Measurements from ENCODE around the gene IL20RA. TPM values are rescaled to one million over a fixed set of nuclear protein-coding genes. Genes with fewer than 3 reads are reported as not detected.
A peak's percentile ranks its signal among the peaks of the same experiment; 100 is the strongest.
"Not testable (repeated sequence)": the region's sequence is repeated elsewhere in the genome, so short reads cannot be mapped to it uniquely, and the experiment has no call there.

Gene IL20RA
- total RNA-seq, 3 donors from 2014 or later (not counting 1 experiment from before 2014, with no cell fraction given) = not detected

DNA sequence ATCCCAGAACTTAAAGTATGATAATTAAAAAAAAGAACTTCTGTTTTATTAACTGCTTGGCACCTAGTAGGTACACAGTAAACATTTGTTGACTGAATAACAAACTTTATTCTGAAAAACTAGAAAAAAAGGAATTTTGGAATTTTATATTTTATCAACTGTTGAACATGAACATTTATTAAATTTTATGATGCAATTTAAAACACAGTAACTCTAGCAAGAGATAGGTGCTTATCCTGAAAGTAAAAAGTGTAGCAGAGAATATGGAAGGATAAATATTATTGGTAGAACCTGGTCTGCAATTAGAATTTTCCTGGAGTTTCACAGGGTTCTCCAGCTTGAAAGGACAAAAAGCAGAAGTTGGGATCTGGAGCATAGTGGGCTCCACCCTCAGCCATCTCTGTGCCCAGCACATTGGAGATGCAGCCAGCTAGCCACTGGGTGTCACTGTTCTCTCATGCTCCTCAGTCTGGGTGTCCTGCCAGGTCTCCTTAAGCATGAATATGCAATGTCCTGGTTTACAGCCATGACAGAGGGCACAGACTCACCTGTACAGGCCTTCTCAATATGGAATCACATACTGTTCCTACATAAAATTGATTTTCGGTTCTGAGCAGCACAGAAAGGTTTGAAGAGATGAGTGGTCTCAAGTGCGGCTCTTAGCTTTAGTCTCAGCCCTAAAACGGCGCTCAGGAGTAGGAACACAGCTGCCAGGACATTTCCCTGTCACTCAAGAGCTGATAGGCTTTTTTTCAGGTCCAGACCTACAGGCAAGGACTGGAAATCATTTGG lies 31.7 kb upstream of the IL20RA start:
- Mint-ChIP-seq H3K36me3 (no peaks in the 10 kb centered on the region), H3K4me1 (no peaks in the 10 kb centered on the region), H3K9me3 (no peaks in the 10 kb centered on the region), H3K27ac (no peak overlapping the region), H3K27me3 (ENCODE audit: low read depth in 2 of 2) (peaks cover 52% of the 10 kb centered on the region in 2 donors), H3K4me3 (no peak overlapping the region)
- no peaks in the 10 kb centered on the region for H3K4me1 ChIP-seq (ENCODE audit: control insufficient read depth, insufficient read depth, low read length)
- H3K36me3 ChIP-seq (ENCODE audit: control insufficient read depth, insufficient read depth, low read length) = no peaks in the 10 kb centered on the region
- H3K9me3 ChIP-seq (ENCODE audit: control insufficient read depth, insufficient read depth, low read length) = no peaks in the 10 kb centered on the region
- TF ChIP-seq, protein P1, sequence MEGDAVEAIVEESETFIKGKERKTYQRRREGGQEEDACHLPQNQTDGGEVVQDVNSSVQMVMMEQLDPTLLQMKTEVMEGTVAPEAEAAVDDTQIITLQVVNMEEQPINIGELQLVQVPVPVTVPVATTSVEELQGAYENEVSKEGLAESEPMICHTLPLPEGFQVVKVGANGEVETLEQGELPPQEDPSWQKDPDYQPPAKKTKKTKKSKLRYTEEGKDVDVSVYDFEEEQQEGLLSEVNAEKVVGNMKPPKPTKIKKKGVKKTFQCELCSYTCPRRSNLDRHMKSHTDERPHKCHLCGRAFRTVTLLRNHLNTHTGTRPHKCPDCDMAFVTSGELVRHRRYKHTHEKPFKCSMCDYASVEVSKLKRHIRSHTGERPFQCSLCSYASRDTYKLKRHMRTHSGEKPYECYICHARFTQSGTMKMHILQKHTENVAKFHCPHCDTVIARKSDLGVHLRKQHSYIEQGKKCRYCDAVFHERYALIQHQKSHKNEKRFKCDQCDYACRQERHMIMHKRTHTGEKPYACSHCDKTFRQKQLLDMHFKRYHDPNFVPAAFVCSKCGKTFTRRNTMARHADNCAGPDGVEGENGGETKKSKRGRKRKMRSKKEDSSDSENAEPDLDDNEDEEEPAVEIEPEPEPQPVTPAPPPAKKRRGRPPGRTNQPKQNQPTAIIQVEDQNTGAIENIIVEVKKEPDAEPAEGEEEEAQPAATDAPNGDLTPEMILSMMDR (IDR thresholded peaks at IDR 0.05) = peak; percentile 71
- H3K4me3 ChIP-seq (ENCODE audit: low read length) = no peak overlapping the region
- DNase-seq = peak; percentile 42 to 73
- H3K27ac ChIP-seq (ENCODE audit: low read length) = no peak overlapping the region
- intact Hi-C loops (cut with micrococcal nuclease) = loop anchor here (1.0 kb wide), 2 partner anchors 238 to 565 kb away; no protein-coding TSS in a partner anchor
- WGBS (ENCODE audit: insufficient coverage) = 73% methylated on average over 4 of the region's 4 CpGs
- peaks cover 4% of the 10 kb centered on the region for H3K27me3 ChIP-seq (ENCODE audit: control insufficient read depth, insufficient read depth, low read length)
- ATAC-seq = peak; percentile 90 to 100 (median 95)

GRCh38 chr6:137075790-137076189 lies 31.0 kb upstream of the IL20RA start:
- H3K36me3 Mint-ChIP-seq; H3K36me3 ChIP-seq (ENCODE audit: control insufficient read depth, insufficient read depth, low read length); H3K4me3 ChIP-seq (ENCODE audit: low read length); H3K27me3 ChIP-seq (ENCODE audit: control insufficient read depth, insufficient read depth, low read length); DNase-seq; ATAC-seq; H3K27ac ChIP-seq (ENCODE audit: low read length); H3K27ac Mint-ChIP-seq; H3K9me3 ChIP-seq (ENCODE audit: control insufficient read depth, insufficient read depth, low read length); H3K4me1 ChIP-seq (ENCODE audit: control insufficient read depth, insufficient read depth, low read length); H3K9me3 Mint-ChIP-seq; H3K4me3 Mint-ChIP-seq; H3K4me1 Mint-ChIP-seq: not testable (repeated sequence)
- 100% methylated on average over 1 of the region's 3 CpGs for WGBS (ENCODE audit: insufficient coverage)
- H3K27me3 Mint-ChIP-seq (ENCODE audit: low read depth in 2 of 2) = peaks cover 57 to 59% of the 10 kb centered on the region in 2 donors
- intact Hi-C loops (cut with micrococcal nuclease) = loop anchor here (1.0 kb wide), 2 partner anchors 239 to 566 kb away; no protein-coding TSS in a partner anchor

GRCh38 chr6:137070303-137070702 lies 25.5 kb upstream of the IL20RA start:
- H3K4me3 ChIP-seq (ENCODE audit: low read length) = no peak overlapping the region
- intact Hi-C loops (cut with micrococcal nuclease) = no loop called here
- Mint-ChIP-seq H3K27me3 (ENCODE audit: low read depth in 2 of 2) (peaks cover 69 to 80% of the 10 kb centered on the region in 2 donors), H3K9me3 (no peaks in the 10 kb centered on the region), H3K4me3 (no peak overlapping the region), H3K36me3 (no peaks in the 10 kb centered on the region), H3K4me1 (peaks cover 5% of the 10 kb centered on the region in 2 donors), H3K27ac (no peak overlapping the region)
- no peak for DNase-seq
- H3K4me1 ChIP-seq (ENCODE audit: control insufficient read depth, insufficient read depth, low read length) = peaks cover 11% of the 10 kb centered on the region
- ATAC-seq = no peak
- peaks cover 13% of the 10 kb centered on the region for H3K27me3 ChIP-seq (ENCODE audit: control insufficient read depth, insufficient read depth, low read length)
- WGBS (ENCODE audit: insufficient coverage) = 47% methylated on average over 5 of the region's 5 CpGs
- peaks cover 6% of the 10 kb centered on the region for H3K9me3 ChIP-seq (ENCODE audit: control insufficient read depth, insufficient read depth, low read length)
- no peaks in the 10 kb centered on the region for H3K36me3 ChIP-seq (ENCODE audit: control insufficient read depth, insufficient read depth, low read length)
- TF ChIP-seq, protein P1 (IDR thresholded peaks at IDR 0.05) = no peak
- no peak overlapping the region for H3K27ac ChIP-seq (ENCODE audit: low read length)

- no CpG with 5 or more reads among the region's 2 CpGs for WGBS (ENCODE audit: insufficient coverage)
- peaks cover 51 to 52% of the 10 kb centered on the region in 2 donors for H3K27me3 Mint-ChIP-seq (ENCODE audit: low read depth in 2 of 2)
- TF ChIP-seq, protein P1 (IDR thresholded peaks at IDR 0.05) = no peak
Observed at GRCh38 chr6:137067399-137067798, 22.6 kb upstream of the IL20RA start.

More at GRCh38 chr6:137067399-137067798, 22.6 kb upstream of the IL20RA start:
- Histone ChIP-seq H3K36me3 (ENCODE audit: control insufficient read depth, insufficient read depth, low read length) (no peaks in the 10 kb centered on the region), H3K4me1 (ENCODE audit: control insufficient read depth, insufficient read depth, low read length) (peaks cover 11% of the 10 kb centered on the region), H3K4me3 (ENCODE audit: low read length) (no peak overlapping the region), H3K27ac (ENCODE audit: low read length) (no peak overlapping the region), H3K9me3 (ENCODE audit: control insufficient read depth, insufficient read depth, low read length) (peaks cover 6% of the 10 kb centered on the region), H3K27me3 (ENCODE audit: control insufficient read depth, insufficient read depth, low read length) (peaks cover 13% of the 10 kb centered on the region)
- intact Hi-C loops (cut with micrococcal nuclease) = no loop called here
- Mint-ChIP-seq H3K4me3 (no peak overlapping the region), H3K9me3 (no peaks in the 10 kb centered on the region), H3K4me1 (peaks cover 5% of the 10 kb centered on the region in 2 donors), H3K27ac (no peak overlapping the region), H3K36me3 (no peaks in the 10 kb centered on the region)
- no peak for DNase-seq
- ATAC-seq = no peak

All from natural killer cell (primary cell).